SK-N-SH (cell line): ENCODE measurements around the gene ZFHX3. TPM values are rescaled to one million over a fixed set of nuclear protein-coding genes. Genes with fewer than 3 reads are reported as not detected.

Experiments
- CTCF ChIA-PET: fragments of 300-600, 350-600 bp; formaldehyde crosslinking; extraction: SDS; loops from one replicate; lab custom pipeline; 2021; lab: Yijun Ruan, JAX
- POLR2A ChIA-PET: fragments of 350-600 bp; sonication (Branson Sonifier 250); formaldehyde crosslinking; extraction: SDS; loops from one replicate; lab custom pipeline; 2020; ENCODE audit warnings: antibody characterized with exemption, inconsistent platforms; lab: Yijun Ruan, JAX
- DNase-seq: peaks from one replicate; pipeline ENCODE4 v3.0.0; 2012
- H2AFZ ChIP-seq: fragments of 200-600 bp; sonication (generic); 2 replicates; pipeline ENCODE4 v1.8.1; 2016; ENCODE audit warnings: antibody characterized with exemption, mild to moderate bottlenecking, low read depth
- H3F3A ChIP-seq: fragments of 200-600 bp; sonication (generic); replicated peaks from 2 replicates; pipeline ENCODE3; 2016; ENCODE audit warnings: antibody characterized with exemption, mild to moderate bottlenecking; ENCODE audit not compliant: insufficient read depth
- H3K27ac ChIP-seq, 2 experiments: fragments of 200-500 bp in 1 of 2; fragments of 200-600 bp in 1 of 2; sonication (Bioruptor generic) in 1 of 2; sonication (generic), shearing (Covaris generic) in 1 of 2; 2 replicates each; pipeline versions ENCODE4 v1.5.1 to v1.6.1; 2014 to 2016; ENCODE audit warnings: low read depth in 2 of 2, inconsistent platforms in 1 of 2, low read length in 1 of 2, mild to moderate bottlenecking in 1 of 2, mixed read lengths in 1 of 2
- H3K27me3 ChIP-seq: fragments of 200-600 bp; sonication (generic), shearing (Covaris generic); 2 replicates; pipeline ENCODE4 v1.6.1; 2016; ENCODE audit warnings: mixed run types; ENCODE audit not compliant: insufficient read depth
- H3K36me3 ChIP-seq, 2 experiments: fragments of 200-500 bp in 1 of 2; fragments of 200-600 bp in 1 of 2; sonication (Bioruptor generic) in 1 of 2; sonication (generic) in 1 of 2; replicated peaks in 1 of 2; 2 replicates each; pipeline versions ENCODE3 to v1.5.1; 2014 to 2016; ENCODE audit warnings: low read length in 1 of 2, mild to moderate bottlenecking in 1 of 2; ENCODE audit not compliant: insufficient read depth in 2 of 2, control insufficient read depth in 1 of 2
- H3K4me1 ChIP-seq, 2 experiments: fragments of 200-500 bp in 1 of 2; fragments of 200-600 bp in 1 of 2; sonication (Bioruptor generic) in 1 of 2; sonication (generic), shearing (Covaris generic) in 1 of 2; 2 replicates each; pipeline versions ENCODE4 v1.5.1 to v1.6.1; 2014 to 2016; ENCODE audit warnings: low read depth in 1 of 2, low read length in 1 of 2, mixed run types in 1 of 2; ENCODE audit not compliant: insufficient read depth in 2 of 2, control insufficient read depth in 1 of 2
- H3K4me2 ChIP-seq: fragments of 200-600 bp; sonication (generic), shearing (Covaris generic); 2 replicates; pipeline ENCODE4 v1.6.1; 2017; ENCODE audit warnings: mixed run types
- H3K4me3 ChIP-seq, 2 experiments: fragments of 200-500 bp in 1 of 2; fragments of 200-600 bp in 1 of 2; sonication (Bioruptor generic) in 1 of 2; sonication (generic), shearing (Covaris generic) in 1 of 2; 2 replicates each; pipeline versions ENCODE4 v1.5.1 to v1.8.1; 2014 to 2016; ENCODE audit warnings: low read depth in 2 of 2, inconsistent platforms in 1 of 2, low read length in 1 of 2, mild to moderate bottlenecking in 1 of 2, mixed read lengths in 1 of 2, moderate library complexity in 1 of 2
- H3K79me2 ChIP-seq: fragments of 200-600 bp; sonication (generic); 2 replicates; pipeline ENCODE4 v1.8.1; 2017; ENCODE audit warnings: mild to moderate bottlenecking; ENCODE audit not compliant: insufficient read depth
- H3K9ac ChIP-seq: fragments of 200-600 bp; sonication (generic); 2 replicates; pipeline ENCODE4 v1.6.1; 2017; ENCODE audit warnings: mixed run types
- H3K9me2 ChIP-seq: fragments of 200-600 bp; sonication (generic); 2 replicates; pipeline ENCODE4 v1.6.1; 2017; ENCODE audit warnings: mixed run types
- H3K9me3 ChIP-seq: fragments of 200-600 bp; sonication (generic); 2 replicates; pipeline ENCODE4 v1.6.1; 2017; ENCODE audit warnings: mixed run types, mild to moderate bottlenecking, moderate library complexity
- H4K20me1 ChIP-seq: fragments of 200-600 bp; sonication (generic); 2 replicates; pipeline ENCODE4 v1.6.1; 2017; ENCODE audit warnings: mild to moderate bottlenecking, mixed run types; ENCODE audit not compliant: insufficient read depth
- CHD2 ChIP-seq: fragments of 150-350 bp; IDR thresholded peaks from 2 replicates; pipeline ENCODE4 v1.6.1; 2018; ENCODE audit warnings: low read length; ENCODE audit not compliant: partially characterized antibody
- ELF1 ChIP-seq: IDR thresholded peaks from 2 replicates; pipeline ENCODE4 v1.4.0; 2012
- FOXJ3 ChIP-seq: sonication (generic); formaldehyde crosslinking; IDR thresholded peaks from 2 replicates; pipeline ENCODE4 v1.5.1; 2020; ENCODE audit warnings: mild to moderate bottlenecking, missing genetic modification reagents
- GABPA ChIP-seq: IDR thresholded peaks from 2 replicates; pipeline ENCODE4 v1.4.0; 2012; ENCODE audit warnings: low read depth, mild to moderate bottlenecking
- RXRA ChIP-seq: IDR thresholded peaks from 2 replicates; pipeline ENCODE4 v1.4.0; 2012; ENCODE audit warnings: low read depth, mild to moderate bottlenecking, borderline replicate concordance
- SMC3 ChIP-seq: IDR thresholded peaks from 2 replicates; pipeline ENCODE4 v1.6.1; 2012; ENCODE audit warnings: low read depth, low read length, improper control_type of control experiment
- TAF1 ChIP-seq: IDR thresholded peaks from 2 replicates; pipeline ENCODE4 v1.6.1; 2012; ENCODE audit warnings: low read depth, mild to moderate bottlenecking, low read length, moderate library complexity, borderline replicate concordance
- WGBS: methylation state at CpG from one replicate; pipeline ENCODE4 v1.1.6; 2017; ENCODE audit warnings: low lambda C conversion rate; 5-methylcytosine and 5-hydroxymethylcytosine counted together
- polyA plus RNA-seq, 3 experiments: library from polyadenylated mRNA; depleted of rRNA; stranded (reverse); fragments of >200 nt; gene quantifications; 2 replicates each; pipeline ENCODE4 v1.2.3, GENCODE V29; 2012
- TF ChIP-seq, protein P1 (sequence below): fragments of 150-350 bp; IDR thresholded peaks from 2 replicates; pipeline ENCODE4 v1.6.1; 2017; ENCODE audit warnings: antibody characterized with exemption, low read length, low read depth, borderline replicate concordance
- TF ChIP-seq, protein P2 (sequence below): IDR thresholded peaks from 2 replicates; pipeline ENCODE4 v1.4.0; 2012; ENCODE audit warnings: low read depth, borderline replicate concordance
- TF ChIP-seq, protein P3 (sequence below): IDR thresholded peaks from 2 replicates; pipeline ENCODE4 v1.4.0; 2012; ENCODE audit warnings: low read depth, borderline replicate concordance
- TF ChIP-seq, protein P4 (sequence below): fragments of 150-350 bp; IDR thresholded peaks from 2 replicates; pipeline ENCODE4 v1.6.1; 2016; ENCODE audit warnings: mild to moderate bottlenecking, low read depth, low read length
- TF ChIP-seq, protein P5 (sequence below): IDR thresholded peaks from 2 replicates; pipeline ENCODE4 v1.4.0; 2012; ENCODE audit warnings: low read depth

The ZFHX3 gene
- polyA plus RNA-seq, 1 of the 3 experiments (the other 2 are of a cell fraction) = 2.0 TPM

DNA sequence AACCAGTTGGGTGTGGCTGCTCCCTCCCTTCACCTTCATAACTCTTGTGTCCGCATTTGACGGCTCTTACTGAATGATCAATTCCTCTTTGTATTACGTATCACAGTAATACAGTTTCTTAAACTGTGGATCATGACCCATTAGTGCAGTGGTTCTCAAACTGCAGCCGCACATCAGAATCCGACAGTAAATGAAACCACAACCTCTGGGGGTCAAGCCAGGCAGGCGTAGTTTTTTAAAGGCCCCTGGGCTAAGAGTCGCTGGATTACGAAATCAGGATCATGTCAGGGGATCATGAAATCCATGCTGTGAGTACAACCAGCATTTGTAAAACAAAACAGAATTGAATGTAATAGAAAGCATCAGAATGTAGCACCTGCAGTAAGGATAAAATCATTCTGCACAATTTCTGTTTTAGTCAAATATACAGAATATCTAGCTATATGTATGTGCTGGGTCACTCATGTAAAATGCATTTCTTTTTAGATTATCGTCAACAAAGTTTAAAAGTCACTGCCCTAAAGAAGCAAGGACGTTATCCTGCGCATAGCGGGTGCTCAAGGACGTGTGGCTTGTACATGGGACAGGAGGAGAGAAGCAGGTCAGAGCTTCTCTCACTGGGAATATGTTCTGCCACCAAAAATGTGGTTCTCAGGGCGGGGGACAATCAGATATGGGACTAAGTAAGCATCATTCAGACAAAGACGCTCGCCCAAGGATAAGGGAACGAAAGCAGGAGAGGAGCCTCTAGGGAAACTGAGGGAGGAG is 113.1 kb downstream of the ZFHX3 start:
- TF ChIP-seq ELF1 (no peak), RXRA (no peak), GABPA (no peak), SMC3 (no peak), TAF1 (no peak), CHD2 (no peak), FOXJ3 (no peak)
- TF ChIP-seq, protein P1, sequence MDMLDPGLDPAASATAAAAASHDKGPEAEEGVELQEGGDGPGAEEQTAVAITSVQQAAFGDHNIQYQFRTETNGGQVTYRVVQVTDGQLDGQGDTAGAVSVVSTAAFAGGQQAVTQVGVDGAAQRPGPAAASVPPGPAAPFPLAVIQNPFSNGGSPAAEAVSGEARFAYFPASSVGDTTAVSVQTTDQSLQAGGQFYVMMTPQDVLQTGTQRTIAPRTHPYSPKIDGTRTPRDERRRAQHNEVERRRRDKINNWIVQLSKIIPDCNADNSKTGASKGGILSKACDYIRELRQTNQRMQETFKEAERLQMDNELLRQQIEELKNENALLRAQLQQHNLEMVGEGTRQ = no peak
- TF ChIP-seq, protein P2, sequence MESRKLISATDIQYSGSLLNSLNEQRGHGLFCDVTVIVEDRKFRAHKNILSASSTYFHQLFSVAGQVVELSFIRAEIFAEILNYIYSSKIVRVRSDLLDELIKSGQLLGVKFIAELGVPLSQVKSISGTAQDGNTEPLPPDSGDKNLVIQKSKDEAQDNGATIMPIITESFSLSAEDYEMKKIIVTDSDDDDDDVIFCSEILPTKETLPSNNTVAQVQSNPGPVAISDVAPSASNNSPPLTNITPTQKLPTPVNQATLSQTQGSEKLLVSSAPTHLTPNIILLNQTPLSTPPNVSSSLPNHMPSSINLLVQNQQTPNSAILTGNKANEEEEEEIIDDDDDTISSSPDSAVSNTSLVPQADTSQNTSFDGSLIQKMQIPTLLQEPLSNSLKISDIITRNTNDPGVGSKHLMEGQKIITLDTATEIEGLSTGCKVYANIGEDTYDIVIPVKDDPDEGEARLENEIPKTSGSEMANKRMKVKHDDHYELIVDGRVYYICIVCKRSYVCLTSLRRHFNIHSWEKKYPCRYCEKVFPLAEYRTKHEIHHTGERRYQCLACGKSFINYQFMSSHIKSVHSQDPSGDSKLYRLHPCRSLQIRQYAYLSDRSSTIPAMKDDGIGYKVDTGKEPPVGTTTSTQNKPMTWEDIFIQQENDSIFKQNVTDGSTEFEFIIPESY = no peak
- TF ChIP-seq, protein P3, sequence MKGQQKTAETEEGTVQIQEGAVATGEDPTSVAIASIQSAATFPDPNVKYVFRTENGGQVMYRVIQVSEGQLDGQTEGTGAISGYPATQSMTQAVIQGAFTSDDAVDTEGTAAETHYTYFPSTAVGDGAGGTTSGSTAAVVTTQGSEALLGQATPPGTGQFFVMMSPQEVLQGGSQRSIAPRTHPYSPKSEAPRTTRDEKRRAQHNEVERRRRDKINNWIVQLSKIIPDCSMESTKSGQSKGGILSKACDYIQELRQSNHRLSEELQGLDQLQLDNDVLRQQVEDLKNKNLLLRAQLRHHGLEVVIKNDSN = no peak
- TF ChIP-seq, protein P4, sequence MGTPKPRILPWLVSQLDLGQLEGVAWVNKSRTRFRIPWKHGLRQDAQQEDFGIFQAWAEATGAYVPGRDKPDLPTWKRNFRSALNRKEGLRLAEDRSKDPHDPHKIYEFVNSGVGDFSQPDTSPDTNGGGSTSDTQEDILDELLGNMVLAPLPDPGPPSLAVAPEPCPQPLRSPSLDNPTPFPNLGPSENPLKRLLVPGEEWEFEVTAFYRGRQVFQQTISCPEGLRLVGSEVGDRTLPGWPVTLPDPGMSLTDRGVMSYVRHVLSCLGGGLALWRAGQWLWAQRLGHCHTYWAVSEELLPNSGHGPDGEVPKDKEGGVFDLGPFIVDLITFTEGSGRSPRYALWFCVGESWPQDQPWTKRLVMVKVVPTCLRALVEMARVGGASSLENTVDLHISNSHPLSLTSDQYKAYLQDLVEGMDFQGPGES = no peak
- TF ChIP-seq, protein P5, sequence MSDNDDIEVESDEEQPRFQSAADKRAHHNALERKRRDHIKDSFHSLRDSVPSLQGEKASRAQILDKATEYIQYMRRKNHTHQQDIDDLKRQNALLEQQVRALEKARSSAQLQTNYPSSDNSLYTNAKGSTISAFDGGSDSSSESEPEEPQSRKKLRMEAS = no peak
- Histone ChIP-seq H3F3A (peaks cover 11% of the 10 kb centered on the region), H4K20me1 (peaks cover 75% of the 10 kb centered on the region), H3K9me3 (no peaks in the 10 kb centered on the region), H3K4me1 (peaks cover 28 to 33% of the 10 kb centered on the region in 2 experiments; a peak in 2 of 4 replicates), H3K4me3 (no peak overlapping the region), H3K36me3 (peaks cover 0 to 7% of the 10 kb centered on the region in 2 experiments), H3K27ac (no peak overlapping the region), H3K4me2 (no peak overlapping the region), H3K79me2 (peaks cover 84% of the 10 kb centered on the region), H3K9ac (no peak overlapping the region), H2AFZ (no peak overlapping the region), H3K9me2 (no peaks in the 10 kb centered on the region), H3K27me3 (no peaks in the 10 kb centered on the region)
- no peak for DNase-seq
- ChIA-PET POLR2A (interaction anchor here (0.7 kb wide), 1 partner anchor 23 kb away, joined by 3 read pairs; no protein-coding TSS in a partner anchor), CTCF (interaction anchor here (1.2 kb wide), 1 partner anchor 241 kb away, joined by 6 read pairs; no protein-coding TSS in a partner anchor)
- 95% methylated on average over 17 of the region's 17 CpGs for WGBS
